ENCODE measurements around the gene ARID1B. TPM values are rescaled to one million over a fixed set of nuclear protein-coding genes. Genes with fewer than 3 reads are reported as not detected.

ARID1B gene
- total and polyA plus RNA-seq, 9 of the 15 experiments (the other 6 are each of a cell fraction or from before 2014, with no cell fraction given) = 12.5 to 50.5 (median 25.8) TPM

GRCh38 chr6:157035546-157035945 is 258.4 kb downstream of the ARID1B start:
- 0 out of 2 replicates have a peak, but pooled peaks cover 5% of the 10 kb centered on the region for H4K20me1 ChIP-seq (replicated peaks; ENCODE audit: control insufficient read depth, insufficient read depth, low read length)
- ChIA-PET POLR2A (interaction anchor here (1.0 to 2.4 kb wide), 3 partner anchors 14 to 18 kb away, joined by 4 to 13 read pairs (median 4); no protein-coding TSS in a partner anchor), CTCF (ENCODE audit: low intra/inter-chr PET ratio) (interaction anchor here (1.0 to 3.9 kb wide), 3 partner anchors 123 to 239 kb away, joined by 3 to 35 read pairs (median 10); no protein-coding TSS in a partner anchor)
- H3K9ac ChIP-seq (ENCODE audit: insufficient read depth in 1 of 2, low read depth in 2 of 2, low read length in 2 of 2) = no peak overlapping the region
- H3K9me1 ChIP-seq (ENCODE audit: control insufficient read depth, insufficient read depth, low read length) = no peaks in the 10 kb centered on the region
- no peaks in the 10 kb centered on the region; a peak in 3 of 5 replicates for H3K4me1 ChIP-seq (replicated peaks in 1 of 2; ENCODE audit: control insufficient read depth in 2 of 2, insufficient read depth in 2 of 2, low read length in 2 of 2)
- no peak for ATAC-seq
- no peaks in the 10 kb centered on the region for H3K27me3 ChIP-seq (ENCODE audit: control insufficient read depth in 2 of 2, insufficient read depth in 2 of 2, low read length in 2 of 2)
- no peaks in the 10 kb centered on the region for H3K9me3 ChIP-seq (replicated peaks; ENCODE audit: control insufficient read depth, insufficient read depth, low read depth, low read length)
- no peak overlapping the region for H3K4me3 ChIP-seq
- no peak overlapping the region for H3K27ac ChIP-seq (ENCODE audit: extremely low read depth, low read depth, low read length)
- WGBS (ENCODE audit: insufficient coverage, low coverage, missing lambda C conversion rate) = 72% methylated on average over 2 of the region's 2 CpGs
- no peak for FAIRE-seq
- H3K4me2 ChIP-seq (ENCODE audit: insufficient read depth, low read length) = no peak overlapping the region
- H3K36me3 ChIP-seq (ENCODE audit: control insufficient read depth, insufficient read depth, low read length) = no peaks in the 10 kb centered on the region
- in situ Hi-C loops (cut with MboI) (no loop called here), intact Hi-C loops (cut with micrococcal nuclease) (loop anchor here (10.0 kb wide), 1 partner anchor 119 kb away; no protein-coding TSS in a partner anchor)
- BruUV-seq (replicated peaks) = no TSS peak
- H3K79me2 ChIP-seq (ENCODE audit: control insufficient read depth, insufficient read depth, low read length) = peaks cover 24% of the 10 kb centered on the region
- TF ChIP-seq ZBTB2 (IDR thresholded peaks at IDR 0.05) = no peak
- no peak for TF ChIP-seq HDAC2 (IDR thresholded peaks at IDR 0.05)
- TF ChIP-seq JUND (IDR thresholded peaks at IDR 0.05; ENCODE audit: borderline replicate concordance, low read depth, low read length) = no peak
- no peak for TF ChIP-seq JUND (tag; IDR thresholded peaks at IDR 0.05; ENCODE audit: borderline replicate concordance, low read depth, low read length)
- no peak for DNase-seq (ENCODE audit: extremely low read depth in 1 of 4, low spot score in 3 of 4)
- no peak overlapping the region for H2AFZ ChIP-seq (ENCODE audit: low read depth, low read length)
